ENCODE measurements around the gene TDRKH.

The TDRKH gene

DNA sequence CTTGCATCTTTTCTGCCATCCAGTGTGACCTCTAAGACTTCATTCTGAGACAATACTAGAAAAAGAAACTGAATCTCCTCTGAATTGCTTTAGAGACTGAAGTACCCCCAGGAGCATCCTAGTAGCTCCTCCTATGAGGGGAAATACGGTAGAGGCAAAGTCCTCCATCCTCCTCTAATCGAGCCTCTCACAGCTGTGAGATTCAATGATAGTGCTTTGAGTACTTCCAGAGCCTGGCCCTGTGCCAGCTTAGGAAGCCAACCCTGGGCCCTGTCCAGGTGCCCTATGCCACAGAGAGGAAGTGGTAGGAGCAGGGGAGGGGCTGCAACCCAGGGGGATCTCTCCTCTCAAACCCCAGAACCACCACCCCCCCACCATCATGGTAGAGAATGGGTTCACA, 30.6 kb upstream of the TDRKH start:
- no peak for DNase-seq

DNA sequence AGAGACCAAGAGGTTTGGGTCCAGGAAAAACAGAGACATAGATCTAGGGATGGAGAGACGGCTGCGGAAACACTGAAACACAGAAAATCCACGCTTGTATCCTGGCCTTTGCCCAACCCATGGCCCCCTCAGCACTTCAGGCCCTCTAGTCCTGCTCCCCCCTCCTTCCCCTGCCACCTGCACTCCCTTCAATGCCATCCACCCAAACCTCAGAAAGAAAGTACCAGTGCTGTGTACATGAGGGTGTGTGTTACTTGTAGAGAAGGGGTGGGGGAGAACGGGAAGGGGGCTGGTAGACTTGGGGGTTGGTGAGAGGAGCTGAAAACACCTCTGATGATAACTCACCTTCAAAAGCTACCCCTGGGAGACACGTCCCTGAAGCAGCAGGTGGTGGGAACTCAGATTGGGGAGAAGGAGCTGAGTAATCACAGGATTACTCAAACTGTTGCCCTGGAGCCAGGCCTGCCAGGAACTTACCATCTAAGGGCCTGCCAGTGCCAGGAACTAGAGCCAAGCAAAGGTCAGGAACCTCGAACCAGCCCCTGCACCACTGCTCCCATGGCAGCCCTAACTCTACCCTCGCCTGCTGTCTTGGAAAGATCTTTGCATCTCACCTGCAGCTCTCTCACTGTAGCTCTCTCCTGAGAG, 29.8 kb upstream of the TDRKH start:
- no peak for DNase-seq

DNA sequence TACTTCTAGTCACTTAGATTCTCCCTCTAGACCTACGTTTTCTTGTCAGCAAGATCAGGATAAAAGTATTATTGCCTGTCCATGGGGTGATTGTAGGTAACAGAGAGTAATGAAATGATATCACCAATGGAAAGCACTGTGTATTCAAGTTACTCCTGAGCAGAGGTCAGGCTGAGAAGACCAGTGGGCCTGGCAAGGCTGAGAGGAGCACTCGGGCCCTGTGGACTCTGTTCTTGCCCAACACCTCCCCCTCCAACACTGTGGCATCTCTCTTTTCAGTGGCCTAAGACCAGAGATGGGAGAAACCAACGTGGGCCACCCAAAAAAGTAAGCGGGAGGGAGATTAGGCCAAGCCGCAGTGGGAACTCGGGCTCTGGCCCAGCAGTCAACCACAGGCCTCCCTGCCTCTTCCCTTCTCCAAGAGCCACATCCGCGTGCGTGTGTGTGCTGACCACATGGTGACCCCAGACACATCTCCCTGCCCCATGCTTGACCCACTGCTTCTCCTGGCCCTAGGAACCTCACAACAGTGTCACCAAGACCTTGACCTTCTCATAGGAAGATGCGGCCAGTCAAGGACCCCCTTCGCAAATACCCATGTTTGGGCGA, 29.0 kb upstream of the TDRKH start:
- DNase-seq = no peak

DNA sequence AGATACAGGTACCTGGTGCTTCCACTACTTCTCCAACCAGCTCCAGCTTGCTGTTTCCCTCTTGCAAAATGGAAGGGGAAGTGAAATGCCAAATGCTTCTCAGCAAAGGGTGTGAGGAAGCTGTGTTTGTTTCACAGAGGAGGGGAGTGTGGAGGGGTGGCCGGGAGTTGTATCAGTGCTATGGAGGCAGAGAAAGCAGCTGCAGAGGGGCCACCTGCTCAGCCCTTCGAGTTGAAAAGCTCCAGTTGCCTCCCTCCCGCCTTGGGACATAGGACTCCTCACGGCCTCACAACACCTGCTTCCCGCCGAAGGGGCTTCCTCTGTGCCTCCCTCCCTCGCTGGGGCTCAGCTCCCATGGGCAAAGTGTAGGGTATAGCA, 27.0 kb upstream of the TDRKH start:
- no peak for DNase-seq

DNA sequence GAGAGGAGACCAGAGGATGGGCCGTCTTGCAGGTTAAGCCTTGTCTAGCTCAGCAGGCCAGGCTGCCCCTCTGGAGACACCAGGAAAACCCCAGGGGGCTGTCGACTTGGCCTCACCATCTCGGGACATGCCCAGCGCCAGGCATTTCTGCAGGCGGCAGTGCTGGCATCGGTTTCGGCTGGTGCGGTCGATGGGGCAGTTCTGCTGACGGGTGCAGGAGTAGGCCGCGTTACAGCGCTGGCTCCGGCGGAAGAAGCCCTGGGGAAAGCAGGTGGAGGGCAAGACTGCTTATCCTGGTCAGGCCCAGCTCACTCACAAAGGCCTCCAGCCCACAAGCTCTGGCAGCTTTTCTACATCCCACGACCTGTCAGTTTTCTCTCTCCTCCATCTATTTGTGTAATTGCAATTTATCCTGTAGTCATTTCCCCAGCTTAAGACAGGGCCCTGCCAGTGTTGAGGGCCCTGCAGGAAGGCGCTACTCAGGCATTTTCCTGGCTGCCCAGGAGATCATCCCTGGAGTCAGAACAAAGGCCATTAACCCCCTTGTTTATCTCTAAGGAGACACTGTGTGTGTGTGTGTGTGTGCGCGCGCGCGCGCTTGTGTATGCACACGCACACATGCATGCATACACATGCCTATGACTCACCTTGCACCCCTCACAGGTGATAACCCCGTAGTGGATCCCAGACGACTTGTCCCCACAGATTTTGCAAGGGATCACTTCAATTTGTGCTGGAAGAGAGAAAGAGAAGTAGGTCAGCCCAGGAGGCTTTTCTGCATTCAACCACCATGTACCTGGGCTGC, 26.4 kb upstream of the TDRKH start:
- no peak for DNase-seq

DNA sequence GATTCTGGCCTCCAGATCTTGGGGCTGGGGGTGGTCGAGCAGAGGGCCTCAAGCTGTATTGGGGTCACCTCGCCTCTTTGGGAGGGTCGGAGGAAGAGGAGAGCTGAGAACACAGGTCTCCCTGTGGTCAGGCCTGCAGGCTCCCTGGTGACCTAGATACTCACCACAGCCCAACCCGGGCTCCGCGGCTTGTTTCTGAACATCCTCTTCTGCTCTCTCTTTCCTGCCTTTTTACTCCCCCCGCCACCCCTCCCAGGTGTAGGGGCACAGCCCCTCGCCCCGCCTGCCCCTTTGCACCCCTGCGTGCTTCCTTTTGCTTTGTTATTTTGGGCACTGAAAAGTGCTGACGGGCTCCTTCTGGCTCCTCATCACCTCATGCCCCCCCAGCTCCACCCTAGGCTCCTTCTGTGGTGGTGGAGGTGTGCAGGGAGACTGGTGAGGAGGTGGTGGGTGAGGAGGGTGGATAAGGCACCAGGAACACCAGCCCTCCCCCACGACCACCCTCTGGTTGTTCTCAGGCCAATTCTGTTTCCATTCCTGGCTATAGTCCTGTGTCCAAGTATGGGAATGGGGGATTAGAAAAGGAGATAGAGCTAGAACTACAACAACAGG, 25.5 kb upstream of the TDRKH start:
- peak; percentile 64 for DNase-seq

DNA sequence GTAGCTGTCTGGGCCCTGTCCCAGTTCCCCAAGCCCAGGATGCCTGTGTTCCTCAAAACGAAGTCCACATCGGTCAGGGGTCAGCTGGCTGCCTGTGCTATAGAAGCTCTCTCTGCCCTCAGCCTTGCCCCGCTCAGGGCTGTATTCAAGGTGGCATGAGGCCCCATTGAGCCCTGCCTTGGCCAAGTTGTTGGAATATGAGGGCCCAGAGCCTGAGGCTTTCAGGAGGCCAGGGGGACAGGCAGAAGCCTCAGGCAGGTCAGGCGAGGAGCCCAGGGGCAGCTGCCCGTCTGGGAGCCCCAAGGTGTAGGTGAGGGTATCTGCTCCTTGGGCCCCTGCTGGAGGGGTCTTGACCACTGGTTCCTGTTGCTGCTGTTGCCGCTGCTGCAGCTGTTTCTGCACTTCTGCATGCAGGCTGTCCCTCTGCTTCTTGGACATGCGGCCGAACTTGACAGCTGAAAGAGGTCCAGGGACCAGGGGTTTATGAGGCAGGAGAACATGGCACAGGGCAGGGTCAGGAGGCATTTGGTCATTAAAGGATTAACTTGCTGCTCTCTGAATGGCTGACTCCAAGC, 24.8 kb upstream of the TDRKH start:
- DNase-seq = no peak

DNA sequence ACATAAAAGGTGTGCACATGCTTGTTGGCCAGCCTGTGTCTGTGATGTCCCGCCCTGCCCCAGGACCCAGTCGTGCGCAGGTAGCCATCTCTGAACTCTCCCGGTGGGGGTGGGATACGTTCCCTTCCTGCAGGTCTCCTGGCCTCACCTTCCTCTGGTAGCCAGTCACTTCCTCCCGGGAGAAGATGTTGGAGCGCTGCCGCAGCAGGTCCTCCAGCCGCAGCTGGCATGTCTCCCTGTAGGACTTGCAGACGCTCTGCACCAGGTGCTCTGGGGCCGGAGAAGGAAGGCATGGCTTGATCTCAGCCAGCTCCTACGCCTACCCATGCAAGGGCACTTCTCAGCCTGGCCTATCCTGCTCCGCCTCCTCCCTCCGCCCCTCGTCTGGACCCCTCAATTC, 24.1 kb upstream of the TDRKH start:
- DNase-seq = no peak

DNA sequence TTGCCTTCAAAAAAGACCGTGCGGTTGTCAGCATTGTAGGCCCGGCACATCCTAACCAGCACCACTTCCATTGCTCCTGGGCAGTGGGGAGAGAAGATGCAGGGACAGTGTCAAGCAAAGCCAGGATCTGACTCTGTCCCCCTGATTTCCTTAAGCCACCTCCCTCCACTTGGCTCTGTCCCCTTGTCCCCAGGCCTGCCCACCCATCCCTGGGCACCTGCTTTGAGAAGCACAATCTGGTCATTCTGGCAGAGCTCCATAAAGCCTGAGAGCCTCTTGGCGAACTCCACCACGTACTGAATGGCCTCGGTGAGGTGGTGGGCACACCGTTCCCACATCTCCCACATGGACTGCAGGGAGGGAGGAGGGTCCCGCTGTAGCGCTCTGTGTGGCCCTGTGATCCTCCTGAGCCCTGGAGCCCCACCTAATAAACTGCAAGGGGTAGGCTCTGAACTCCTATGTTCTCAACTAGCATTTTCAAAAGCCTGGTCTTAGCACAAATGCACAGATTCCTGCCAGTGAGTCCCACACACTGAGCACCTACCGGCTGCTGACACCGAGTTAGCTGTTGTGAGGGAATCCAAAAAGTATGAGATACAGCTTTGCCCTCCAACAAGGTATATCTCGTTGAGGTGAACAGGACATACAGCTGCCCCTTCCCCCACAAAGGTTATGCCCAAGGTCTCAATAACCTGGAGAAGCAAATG, 23.1 kb upstream of the TDRKH start:
- DNase-seq = no peak

DNA sequence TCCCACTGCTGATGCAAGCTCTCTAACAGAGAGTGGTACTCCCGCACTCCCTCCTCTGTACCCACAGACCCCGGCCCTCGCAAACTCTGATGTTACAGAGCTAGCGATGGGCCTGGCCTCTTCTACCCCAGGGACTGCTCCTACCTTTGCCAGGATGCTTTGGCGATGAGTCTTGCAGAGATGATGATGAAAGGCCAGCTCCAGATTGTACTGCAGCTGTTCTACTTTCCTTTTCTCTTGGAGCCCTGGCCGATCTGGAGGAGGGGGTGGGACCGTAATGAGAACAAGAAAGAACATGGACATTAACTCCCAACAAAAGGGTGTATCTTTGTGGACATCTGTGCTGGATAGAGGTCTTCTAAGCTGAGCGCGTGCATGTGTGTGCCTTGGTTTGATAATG, 20.9 kb upstream of the TDRKH start:
- no peak for DNase-seq

DNA sequence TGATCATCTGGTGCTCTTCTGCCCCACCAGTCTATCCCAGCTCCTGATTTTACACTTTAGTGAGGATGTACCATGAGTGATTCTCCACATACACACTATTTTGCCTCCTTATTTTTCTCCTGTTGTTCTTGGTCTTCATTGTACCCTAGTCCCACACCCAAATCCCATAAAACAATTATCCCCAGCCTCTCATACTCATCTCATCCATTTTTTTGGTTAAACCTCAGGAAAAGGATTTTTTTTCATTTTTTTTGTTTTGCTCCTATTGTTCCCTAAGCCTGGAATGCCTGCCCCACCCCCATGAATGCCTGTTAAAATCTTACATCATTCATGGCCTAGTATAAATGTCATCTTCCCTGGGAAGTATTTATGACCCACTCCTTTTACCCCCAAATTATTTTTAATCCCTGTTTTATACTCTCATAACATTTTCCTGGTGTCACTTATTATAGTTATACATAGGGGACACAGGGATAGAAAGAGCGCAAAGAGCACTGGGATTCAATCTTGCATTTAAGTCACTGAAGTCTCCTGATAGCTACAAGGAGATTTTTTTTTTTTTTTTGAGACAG, 19.8 kb upstream of the TDRKH start:
- no peak for DNase-seq

DNA sequence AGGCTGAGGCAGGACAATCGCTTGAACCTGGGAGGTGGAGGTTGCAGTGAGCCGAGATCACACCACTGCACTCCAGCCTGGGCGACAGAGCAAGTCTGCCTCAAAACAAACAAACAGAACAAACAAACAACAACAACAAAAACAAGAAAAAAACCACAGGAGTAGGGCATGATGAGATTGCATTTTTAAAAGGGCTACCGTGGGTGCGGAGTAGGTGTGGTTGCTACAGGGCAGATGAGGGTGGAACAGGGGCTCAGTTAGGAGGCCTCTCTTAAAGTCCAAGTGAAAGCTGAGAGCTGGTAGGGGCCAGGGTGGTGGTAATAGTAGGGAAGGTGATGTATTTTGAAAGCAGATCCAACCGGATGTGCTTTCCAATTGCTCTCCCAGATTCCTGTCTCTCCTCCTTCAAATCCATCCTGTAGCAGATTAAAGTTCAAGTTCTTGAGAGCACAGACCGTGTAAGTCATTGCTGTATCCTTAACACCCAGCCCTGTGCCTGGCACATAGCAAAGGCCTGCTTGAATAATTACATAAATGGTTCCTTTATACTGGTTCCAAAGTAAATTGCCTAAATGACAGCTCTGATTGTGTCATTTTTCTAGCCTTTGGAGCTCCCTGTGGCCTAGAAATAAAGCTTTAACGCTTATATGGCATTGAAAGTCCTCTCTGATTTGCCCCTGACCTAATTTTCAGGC, 19.1 kb upstream of the TDRKH start:
- DNase-seq = no peak

DNA sequence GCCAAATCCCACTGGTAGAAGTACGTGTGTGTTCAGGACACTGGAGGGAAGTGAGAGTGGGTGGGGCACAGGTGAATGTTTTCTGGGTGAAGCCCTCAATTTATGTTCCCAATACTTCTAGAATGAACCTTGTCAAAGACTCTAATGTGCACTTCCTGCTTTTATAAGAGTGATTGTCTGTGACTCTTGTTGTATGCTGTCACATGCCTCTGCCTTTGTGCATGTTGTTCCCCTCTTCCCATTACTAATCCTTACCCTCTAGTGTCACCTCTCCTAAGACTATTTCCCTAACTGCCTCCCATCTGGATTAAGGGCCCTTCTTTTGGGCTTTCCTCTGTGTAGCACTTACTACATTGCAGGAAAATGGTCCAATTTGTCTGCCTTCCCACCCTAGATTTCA, 17.5 kb upstream of the TDRKH start:
- no peak for DNase-seq

DNA sequence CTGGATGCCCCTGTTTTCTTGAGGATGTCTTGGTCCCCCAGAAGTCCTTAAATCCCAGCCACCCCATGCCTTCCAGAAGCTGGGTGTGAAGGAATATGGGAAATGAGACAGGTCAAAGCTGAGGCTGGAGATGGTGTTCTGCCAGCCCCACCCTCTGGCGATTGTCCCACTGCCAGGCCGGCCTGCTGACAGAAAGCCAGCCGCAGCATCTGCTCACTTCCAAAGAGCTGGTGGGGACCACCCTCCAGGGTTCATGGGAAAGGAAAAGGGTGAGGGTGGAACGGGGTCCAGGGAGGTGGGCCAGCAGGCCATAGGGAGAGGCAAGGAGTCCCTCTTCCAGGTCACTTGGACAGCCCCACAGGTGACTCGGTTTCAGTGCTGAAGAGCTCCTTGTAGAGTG, 16.8 kb upstream of the TDRKH start:
- DNase-seq = no peak

DNA sequence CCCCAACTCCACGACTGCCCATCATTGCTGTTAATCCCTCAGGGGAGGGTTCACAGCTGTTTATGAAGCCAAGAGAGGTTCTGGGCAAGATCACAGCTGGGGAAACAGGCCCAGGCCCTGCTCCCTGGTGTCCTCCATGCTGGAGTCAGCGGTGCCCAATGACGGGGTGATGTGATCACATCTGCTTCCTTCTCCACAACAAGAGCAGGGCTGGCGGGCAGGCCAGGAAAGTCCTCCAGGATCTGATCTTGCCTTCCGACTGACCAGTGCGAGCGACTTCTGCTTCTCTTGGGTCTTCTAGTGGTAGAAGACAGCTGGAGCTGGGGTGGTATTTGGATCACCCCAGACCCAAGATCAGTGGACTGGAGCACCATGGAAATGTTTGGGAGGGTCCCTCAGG, 15.9 kb upstream of the TDRKH start:
- no peak for DNase-seq

DNA sequence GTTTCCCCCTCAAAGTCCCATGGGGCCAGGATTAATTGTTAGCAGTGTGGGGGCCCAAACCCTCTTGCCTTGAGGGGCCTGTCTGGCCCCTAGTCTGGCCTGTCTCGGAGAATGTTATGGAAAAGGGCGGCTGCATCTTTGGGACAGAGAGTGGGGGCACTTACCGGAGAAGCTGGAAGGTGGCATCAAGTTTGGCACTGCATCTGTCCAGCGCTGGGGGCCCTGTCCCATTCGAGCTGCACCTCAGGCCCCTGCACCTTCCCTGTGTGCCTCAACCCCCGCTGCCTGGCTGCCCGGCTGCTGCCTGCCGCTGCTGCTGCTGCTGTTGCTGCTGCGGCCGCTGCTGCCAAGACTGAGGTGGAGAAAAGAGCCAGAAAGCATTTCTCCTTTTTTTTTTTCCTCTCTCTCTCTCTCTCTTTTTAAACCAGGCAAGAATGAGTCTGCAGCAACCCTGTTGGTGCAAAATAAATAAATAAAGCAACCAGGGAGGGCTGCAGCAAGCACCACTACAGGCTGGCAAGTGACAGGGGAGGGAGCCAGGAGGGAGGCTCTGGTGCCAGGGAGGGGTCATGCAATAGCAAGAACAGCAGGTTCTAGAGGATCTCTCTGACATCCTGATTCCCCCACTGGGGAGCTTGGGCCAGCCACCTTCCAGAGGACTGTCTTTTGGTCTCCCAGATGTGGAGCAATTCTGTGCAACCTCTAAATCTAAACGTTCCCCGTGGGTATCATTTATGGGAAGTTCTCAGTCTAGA, 14.9 kb upstream of the TDRKH start, which contains the start of gene LINGO4:
Gene LINGO4, minus strand, starts transcription at position 354 of the 755 bp plus-strand sequence. CDS start 2,715 bp downstream, outside the sequence.
- DNase-seq = no peak

DNA sequence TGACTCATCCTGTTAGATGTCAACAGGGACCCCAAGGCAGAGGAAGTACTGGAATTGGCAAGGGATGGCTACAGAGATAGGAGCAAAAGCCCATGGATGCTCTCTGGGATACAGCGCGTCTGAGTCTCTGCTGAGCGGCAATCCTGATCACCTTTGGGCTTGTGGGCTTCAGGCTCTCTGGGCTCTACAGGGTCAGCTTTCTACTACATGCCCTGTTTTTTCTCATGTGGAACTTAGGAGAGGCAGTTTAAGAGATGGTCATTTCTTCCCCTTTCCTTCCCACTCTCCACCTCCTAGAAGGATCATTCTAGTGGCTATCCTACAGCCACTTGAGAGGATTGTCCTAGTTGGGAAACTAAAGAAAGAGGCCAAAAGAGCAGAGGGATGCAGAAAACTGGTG, 13.6 kb upstream of the TDRKH start:
- DNase-seq = no peak

DNA sequence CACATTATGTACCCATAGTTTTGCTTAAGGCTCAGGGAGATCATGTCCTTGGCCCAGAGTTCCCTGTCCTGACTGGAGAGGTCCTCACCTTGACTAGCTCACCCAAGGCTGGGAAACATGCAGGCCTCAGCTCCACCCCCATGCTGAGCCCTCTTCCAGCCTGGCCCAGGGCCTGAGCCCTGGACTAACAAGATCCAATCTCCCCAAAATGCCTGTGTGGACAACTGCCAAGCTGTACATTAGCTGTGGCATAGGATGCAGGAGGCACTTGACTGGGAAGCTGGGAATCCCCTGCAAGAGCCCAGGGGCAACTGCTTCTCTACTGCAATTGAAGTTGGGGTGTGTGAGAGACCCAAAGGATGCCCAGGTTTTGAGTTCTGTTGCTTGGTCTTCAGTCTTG, 12.9 kb upstream of the TDRKH start:
- DNase-seq = no peak

DNA sequence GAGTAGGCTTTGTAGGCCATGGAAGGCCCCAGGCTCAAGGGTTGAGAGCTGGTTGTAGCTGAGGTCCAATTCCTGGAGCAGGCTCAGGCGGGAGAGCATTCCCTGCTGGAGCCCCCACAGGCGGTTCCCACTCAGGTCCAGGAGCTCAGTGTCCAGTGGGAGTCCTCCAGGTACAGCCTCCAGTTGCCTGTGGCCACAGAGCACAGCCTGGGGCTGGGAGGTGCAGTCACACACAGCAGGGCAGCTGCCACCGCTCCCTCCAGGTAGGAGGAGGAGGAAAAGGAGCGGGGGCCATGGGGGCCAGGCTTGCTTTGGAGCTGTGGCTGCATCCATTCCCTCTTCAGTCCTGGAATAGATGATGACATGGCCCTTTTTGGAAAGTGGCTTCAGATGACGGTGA, 12.1 kb upstream of the TDRKH start:
- no peak for DNase-seq

DNA sequence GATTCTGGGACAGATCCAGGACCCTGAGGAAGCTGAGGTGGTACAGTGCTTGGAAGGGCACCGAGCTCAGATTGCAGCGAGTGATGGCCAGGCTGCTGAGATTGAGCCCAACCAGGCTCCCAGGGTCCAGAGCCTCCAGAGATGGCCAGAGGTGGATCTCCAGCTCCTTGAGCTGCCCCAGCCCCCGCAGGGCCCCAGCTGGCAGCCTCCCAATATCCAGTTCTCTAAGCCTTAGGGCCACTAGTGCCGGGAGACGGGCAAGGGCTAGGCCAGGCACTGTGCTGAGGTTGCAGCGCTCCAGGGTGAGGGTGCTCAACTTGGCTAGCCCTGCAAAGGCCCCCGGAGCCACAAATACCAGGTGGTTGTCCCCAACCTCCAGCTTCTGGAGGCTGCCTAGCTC, 11.5 kb upstream of the TDRKH start:
- no peak for DNase-seq

DNA sequence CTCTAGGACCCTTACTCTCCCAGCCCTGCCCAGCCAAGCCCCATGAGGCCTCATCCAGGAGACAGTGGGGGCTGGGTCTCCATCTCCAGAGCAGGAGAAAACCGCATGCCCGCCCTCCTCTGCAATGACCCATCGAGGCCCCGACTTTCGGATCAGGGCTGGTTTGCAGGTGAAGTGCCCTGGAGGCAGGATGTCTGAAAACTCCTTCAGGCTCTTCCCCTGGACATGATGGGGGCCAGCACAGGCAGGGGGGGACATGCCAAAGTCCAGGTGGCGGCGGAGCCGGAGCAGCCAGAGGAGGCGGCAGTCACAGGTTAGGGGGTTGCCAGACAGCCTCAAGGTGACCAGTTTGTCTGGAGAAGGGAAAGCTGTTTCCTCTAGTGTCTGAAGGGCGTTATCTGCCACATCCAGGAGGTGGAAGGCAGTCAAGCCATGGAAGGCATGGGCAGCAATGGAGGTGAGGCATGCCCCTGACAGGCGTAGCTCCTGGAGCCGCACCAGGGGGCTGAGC, 11.1 kb upstream of the TDRKH start:
- DNase-seq = no peak
